Fibroblast of lung (primary cell): ENCODE data around the gene MTHFD1. TPM values are rescaled to one million over a fixed set of nuclear protein-coding genes. Genes with fewer than 3 reads are reported as not detected.

Experiments used
- DNase-seq, 2 donors: peaks; one replicate each; pipeline versions ENCODE4 v3.0.0 to v3.0.0-alpha.2; 2010; ENCODE audit warnings: low read depth in 2 of 2
- H2AFZ ChIP-seq: 2 replicates; pipeline ENCODE4 v1.5.1; 2012; ENCODE audit warnings: low read length, control low read depth, inconsistent platforms
- H3K27ac ChIP-seq: 2 replicates; pipeline ENCODE4 v1.5.1; 2011; ENCODE audit warnings: low read length, control low read depth; ENCODE audit not compliant: insufficient read depth
- H3K27me3 ChIP-seq: 2 replicates; pipeline ENCODE4 v1.5.1; 2011; ENCODE audit warnings: mild to moderate bottlenecking, low read length; ENCODE audit not compliant: control insufficient read depth, insufficient read depth
- H3K36me3 ChIP-seq: 2 replicates; pipeline ENCODE4 v1.5.1; 2011; ENCODE audit warnings: low read length; ENCODE audit not compliant: control insufficient read depth, insufficient read depth
- H3K4me1 ChIP-seq: 2 replicates; pipeline ENCODE4 v1.5.1; 2011; ENCODE audit warnings: low read length; ENCODE audit not compliant: control insufficient read depth, insufficient read depth; ENCODE audit errors: extremely low read depth
- H3K4me2 ChIP-seq: 2 replicates; pipeline ENCODE4 v1.5.1; 2011; ENCODE audit warnings: low read length, control low read depth; ENCODE audit not compliant: insufficient read depth; ENCODE audit errors: extremely low read depth
- H3K4me3 ChIP-seq, 4 experiments: fragments of 200-600 bp in 1 of 4; sonication (generic) in 1 of 4; replicated peaks in 1 of 4; 2 replicates each; pipeline ENCODE4 v1.5.1; 2011 to 2016; ENCODE audit warnings: low read length in 4 of 4, low read depth in 3 of 4, mild to moderate bottlenecking in 3 of 4, control low read depth in 2 of 4, inconsistent platforms in 1 of 4, mixed read lengths in 1 of 4; ENCODE audit not compliant: insufficient read depth in 1 of 4; ENCODE audit errors: control extremely low read depth in 1 of 4
- H3K79me2 ChIP-seq: 2 replicates; pipeline ENCODE4 v1.5.1; 2012; ENCODE audit warnings: mild to moderate bottlenecking, low read length, inconsistent platforms; ENCODE audit not compliant: control insufficient read depth, insufficient read depth
- H3K9ac ChIP-seq: 2 replicates; pipeline ENCODE4 v1.5.1; 2011; ENCODE audit warnings: mild to moderate bottlenecking, low read length, control low read depth; ENCODE audit not compliant: insufficient read depth
- H3K9me3 ChIP-seq: 2 replicates; pipeline ENCODE4 v1.5.1; 2012; ENCODE audit warnings: low read depth, low read length; ENCODE audit not compliant: control insufficient read depth, insufficient read depth
- H4K20me1 ChIP-seq: 2 replicates; pipeline ENCODE4 v1.5.1; 2011; ENCODE audit warnings: low read length; ENCODE audit not compliant: control insufficient read depth, insufficient read depth; ENCODE audit errors: extremely low read depth
- EZH2 ChIP-seq: IDR thresholded peaks from 2 replicates; pipeline ENCODE4 v1.5.1; 2012; ENCODE audit warnings: low read length, control low read depth, mild to moderate bottlenecking; ENCODE audit errors: missing control alignments
- polyA plus RNA-seq, 2 donors: library from polyadenylated mRNA; depleted of rRNA in 1 of 2; stranded (reverse) in 1 of 2; unstranded in 1 of 2; fragments of >200 nt; gene quantifications; 2 replicates each; pipeline ENCODE4 v1.2.1, GENCODE V29; 2011 to 2012; ENCODE audit warnings: missing spikeins in 1 of 2
- total RNA-seq: library from RNA; depleted of rRNA; stranded (reverse); fragments of >200 nt; gene quantifications from 2 replicates; pipeline ENCODE4 v1.2.1, GENCODE V29; 2014
- TF ChIP-seq, protein P1 (sequence below), 2 donors: IDR thresholded peaks in 1 of 2; conservative IDR thresholded peaks in 1 of 2; 1 replicate in 1 of 2; 2 replicates in 1 of 2; pipeline ENCODE4 v1.5.1; 2011 to 2012; ENCODE audit warnings: low read length in 2 of 2, control low read depth in 1 of 2, inconsistent platforms in 1 of 2, low read depth in 1 of 2, mild to moderate bottlenecking in 1 of 2

Gene MTHFD1
- total and polyA plus RNA-seq, 2 donors (not counting 1 experiment from before 2014, with no cell fraction given): 39.4 to 41.6 TPM

DNA sequence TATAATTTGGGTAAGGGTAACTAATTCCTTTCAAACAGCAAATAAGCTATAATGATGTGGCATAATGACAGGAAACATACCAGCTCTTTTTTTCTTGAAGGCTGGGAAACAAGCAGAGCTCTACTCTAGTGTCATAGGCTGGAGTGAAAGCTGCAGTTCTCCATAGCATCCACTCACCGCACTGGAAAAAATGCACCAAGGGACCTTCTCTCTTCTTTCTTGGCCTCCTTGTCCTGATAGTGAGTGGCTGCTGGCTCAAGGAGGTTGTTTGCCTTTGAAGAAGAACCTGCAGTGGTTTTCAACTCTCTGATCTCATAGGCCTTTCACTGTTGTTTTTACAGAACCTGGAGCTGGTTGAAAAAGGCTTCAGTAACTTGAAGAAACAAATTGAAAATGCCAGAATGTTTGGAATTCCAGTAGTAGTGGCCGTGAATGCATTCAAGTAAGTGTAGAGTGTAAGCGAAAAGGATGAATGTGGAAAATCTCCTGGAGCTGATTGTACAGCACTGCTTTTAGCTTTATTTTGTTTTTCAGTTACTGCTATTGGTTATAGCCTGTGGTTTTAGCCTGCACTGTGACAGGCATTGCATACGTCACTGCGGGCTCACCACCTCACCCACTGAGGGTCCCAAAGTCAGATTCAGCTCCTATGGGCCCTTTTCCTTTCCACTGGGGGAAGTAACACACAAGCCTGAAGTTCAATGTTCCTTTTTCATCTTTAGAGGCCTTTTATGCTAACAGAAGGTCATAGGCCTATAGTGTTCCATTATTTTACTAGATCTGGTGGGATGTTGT is 59.9 kb downstream of the MTHFD1 start:
- Histone ChIP-seq H3K4me1 (peaks cover 2% of the 10 kb centered on the region), H3K4me2 (no peak overlapping the region), H4K20me1 (no peaks in the 10 kb centered on the region), H3K27ac (no peak overlapping the region), H3K36me3 (peaks cover 5% of the 10 kb centered on the region), H2AFZ (no peak overlapping the region), H3K9me3 (no peaks in the 10 kb centered on the region), H3K27me3 (no peaks in the 10 kb centered on the region), H3K9ac (no peak overlapping the region), H3K79me2 (no peaks in the 10 kb centered on the region), H3K4me3 (no peak overlapping the region)
- TF ChIP-seq, protein P1, sequence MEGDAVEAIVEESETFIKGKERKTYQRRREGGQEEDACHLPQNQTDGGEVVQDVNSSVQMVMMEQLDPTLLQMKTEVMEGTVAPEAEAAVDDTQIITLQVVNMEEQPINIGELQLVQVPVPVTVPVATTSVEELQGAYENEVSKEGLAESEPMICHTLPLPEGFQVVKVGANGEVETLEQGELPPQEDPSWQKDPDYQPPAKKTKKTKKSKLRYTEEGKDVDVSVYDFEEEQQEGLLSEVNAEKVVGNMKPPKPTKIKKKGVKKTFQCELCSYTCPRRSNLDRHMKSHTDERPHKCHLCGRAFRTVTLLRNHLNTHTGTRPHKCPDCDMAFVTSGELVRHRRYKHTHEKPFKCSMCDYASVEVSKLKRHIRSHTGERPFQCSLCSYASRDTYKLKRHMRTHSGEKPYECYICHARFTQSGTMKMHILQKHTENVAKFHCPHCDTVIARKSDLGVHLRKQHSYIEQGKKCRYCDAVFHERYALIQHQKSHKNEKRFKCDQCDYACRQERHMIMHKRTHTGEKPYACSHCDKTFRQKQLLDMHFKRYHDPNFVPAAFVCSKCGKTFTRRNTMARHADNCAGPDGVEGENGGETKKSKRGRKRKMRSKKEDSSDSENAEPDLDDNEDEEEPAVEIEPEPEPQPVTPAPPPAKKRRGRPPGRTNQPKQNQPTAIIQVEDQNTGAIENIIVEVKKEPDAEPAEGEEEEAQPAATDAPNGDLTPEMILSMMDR (conservative IDR thresholded peaks at IDR 0.05 in 1 of 2, IDR thresholded peaks at IDR 0.05 in 1 of 2; ENCODE audit: low read depth in 1 of 2, low read length in 2 of 2): no peak
- no peak for TF ChIP-seq EZH2
- DNase-seq: peak in 1 of 2 donors; percentile 64

DNA sequence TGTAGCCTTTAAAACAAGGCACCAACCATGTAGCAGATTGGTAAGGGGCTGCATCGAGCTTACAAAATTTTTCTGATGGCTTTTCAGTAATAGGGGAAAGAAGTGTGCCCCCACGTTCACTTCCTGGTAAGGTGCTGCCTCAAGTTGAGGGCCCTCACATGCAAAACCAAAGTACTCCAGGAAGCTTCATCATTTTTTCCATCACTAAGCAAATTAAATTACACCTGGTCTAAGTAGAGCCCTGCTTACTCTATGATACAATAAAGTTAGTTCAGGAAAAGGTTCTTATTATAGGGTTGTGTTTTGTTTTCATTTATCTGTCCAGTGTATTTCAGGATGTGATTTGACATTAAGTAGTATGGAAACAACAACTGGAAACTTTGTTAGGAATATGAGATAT is 62.1 kb downstream of the MTHFD1 start:
- peaks cover 6% of the 10 kb centered on the region for H3K36me3 ChIP-seq
- H3K9me3 ChIP-seq: no peaks in the 10 kb centered on the region
- no peaks in the 10 kb centered on the region for H4K20me1 ChIP-seq
- H3K4me2 ChIP-seq: no peak overlapping the region
- no peak for DNase-seq
- no peak overlapping the region for H3K9ac ChIP-seq
- no peak overlapping the region for H3K27ac ChIP-seq
- peaks cover 1% of the 10 kb centered on the region for H3K4me1 ChIP-seq
- TF ChIP-seq, protein P1 (conservative IDR thresholded peaks at IDR 0.05 in 1 of 2, IDR thresholded peaks at IDR 0.05 in 1 of 2; ENCODE audit: low read depth in 1 of 2, low read length in 2 of 2): no peak
- no peak for TF ChIP-seq EZH2
- no peak overlapping the region for H3K4me3 ChIP-seq
- no peaks in the 10 kb centered on the region for H3K79me2 ChIP-seq
- no peak overlapping the region for H2AFZ ChIP-seq
- no peaks in the 10 kb centered on the region for H3K27me3 ChIP-seq

DNA sequence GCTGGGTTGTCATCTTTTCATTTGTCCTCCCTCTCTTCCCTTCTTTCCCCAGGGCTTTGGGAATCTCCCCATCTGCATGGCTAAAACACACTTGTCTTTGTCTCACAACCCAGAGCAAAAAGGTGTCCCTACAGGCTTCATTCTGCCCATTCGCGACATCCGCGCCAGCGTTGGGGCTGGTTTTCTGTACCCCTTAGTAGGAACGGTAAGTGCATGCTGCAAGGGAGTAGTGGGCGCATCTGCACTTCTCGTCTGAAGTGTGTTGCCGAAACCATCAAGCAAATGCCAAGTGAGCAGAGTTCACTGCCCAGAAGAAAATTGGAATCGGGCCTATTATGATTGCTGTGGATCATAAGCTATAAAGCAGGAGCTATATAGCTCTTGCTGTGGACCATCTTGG is 66.5 kb downstream of the MTHFD1 start:
- no peaks in the 10 kb centered on the region for H3K79me2 ChIP-seq
- H3K9me3 ChIP-seq: no peaks in the 10 kb centered on the region
- H3K4me2 ChIP-seq: no peak overlapping the region
- no peak for DNase-seq
- no peak overlapping the region for H3K27ac ChIP-seq
- no peak overlapping the region for H3K9ac ChIP-seq
- no peaks in the 10 kb centered on the region for H3K27me3 ChIP-seq
- H3K36me3 ChIP-seq: peaks cover 6% of the 10 kb centered on the region
- H3K4me1 ChIP-seq: no peaks in the 10 kb centered on the region
- H4K20me1 ChIP-seq: no peaks in the 10 kb centered on the region
- no peak overlapping the region for H3K4me3 ChIP-seq
- TF ChIP-seq EZH2: no peak
- TF ChIP-seq, protein P1 (conservative IDR thresholded peaks at IDR 0.05 in 1 of 2, IDR thresholded peaks at IDR 0.05 in 1 of 2; ENCODE audit: low read depth in 1 of 2, low read length in 2 of 2): no peak
- no peak overlapping the region for H2AFZ ChIP-seq
